Measurements from ENCODE around the gene SPACDR.

Gene SPACDR

DNA sequence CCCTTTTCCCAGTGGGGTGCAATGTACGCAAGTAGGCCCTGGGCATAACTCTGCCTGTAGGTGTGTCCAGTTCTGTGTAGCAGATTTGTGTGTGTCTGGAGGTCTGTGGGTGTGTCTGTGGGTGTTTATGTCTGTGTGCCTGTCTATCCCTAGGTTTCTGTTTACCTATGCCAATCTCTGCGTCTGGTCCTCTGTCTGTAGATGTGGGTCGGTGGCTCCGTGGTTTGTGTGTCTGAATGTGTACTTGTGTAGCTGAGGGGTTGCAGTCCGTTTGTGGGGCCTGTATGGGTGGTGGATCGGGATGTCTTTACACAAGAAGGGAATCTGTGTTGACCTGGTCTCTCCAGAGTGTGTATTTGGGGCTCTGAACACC, 20.6 kb upstream of the SPACDR start:
- no peak for DNase-seq

DNA sequence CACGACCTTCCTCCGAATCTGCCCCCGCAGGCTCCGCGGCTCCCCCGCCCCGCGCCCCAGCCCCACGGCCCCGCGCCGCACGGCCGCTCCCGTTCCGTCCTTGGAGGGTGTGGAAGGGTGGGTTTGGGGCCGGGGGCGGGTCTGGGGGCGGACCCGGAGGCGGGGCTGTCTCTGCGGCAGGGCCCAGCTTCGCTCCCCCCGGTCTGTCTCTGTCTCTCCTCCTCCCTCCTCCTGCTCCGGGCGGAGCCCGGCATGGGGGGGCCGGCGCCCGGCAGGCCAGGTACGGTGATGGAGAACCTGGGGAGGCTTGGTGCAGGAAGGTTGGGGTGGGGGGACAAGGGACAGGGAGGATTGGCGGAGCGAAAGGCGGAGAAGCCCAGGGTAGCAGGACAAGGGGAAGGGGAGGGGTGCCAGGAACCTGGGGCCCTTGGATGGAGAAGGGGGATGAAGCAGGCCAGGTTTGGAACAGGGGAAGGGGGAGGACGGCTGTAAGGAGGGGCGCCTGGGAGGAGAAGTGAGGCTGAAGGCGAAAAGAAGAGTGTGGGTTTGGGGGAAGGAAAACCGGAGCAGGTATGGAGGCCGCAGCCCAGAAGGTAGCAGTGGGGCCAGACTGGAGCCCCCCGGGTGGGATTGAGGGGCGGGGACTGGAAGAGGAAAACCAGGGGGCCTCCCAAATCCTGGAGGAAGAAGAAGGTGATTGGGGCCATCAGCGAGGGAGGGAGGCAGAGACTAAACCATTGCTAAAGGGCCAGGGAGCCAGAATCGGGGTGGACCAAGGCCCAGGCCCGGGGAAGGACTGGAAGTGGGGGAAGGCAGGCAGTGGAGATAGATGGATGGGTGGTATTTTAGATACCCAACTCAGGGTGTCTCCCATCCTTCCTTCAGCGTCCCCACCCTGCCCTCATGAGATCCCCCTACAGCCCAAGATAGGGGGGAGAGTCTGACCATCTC, 19.9 kb upstream of the SPACDR start, which contains the start of gene NYAP1:
Gene NYAP1, plus strand, starts transcription at position 206 of the 951 bp plus-strand sequence. CDS start 1,385 bp downstream, outside the sequence.
- DNase-seq, result no peak

DNA sequence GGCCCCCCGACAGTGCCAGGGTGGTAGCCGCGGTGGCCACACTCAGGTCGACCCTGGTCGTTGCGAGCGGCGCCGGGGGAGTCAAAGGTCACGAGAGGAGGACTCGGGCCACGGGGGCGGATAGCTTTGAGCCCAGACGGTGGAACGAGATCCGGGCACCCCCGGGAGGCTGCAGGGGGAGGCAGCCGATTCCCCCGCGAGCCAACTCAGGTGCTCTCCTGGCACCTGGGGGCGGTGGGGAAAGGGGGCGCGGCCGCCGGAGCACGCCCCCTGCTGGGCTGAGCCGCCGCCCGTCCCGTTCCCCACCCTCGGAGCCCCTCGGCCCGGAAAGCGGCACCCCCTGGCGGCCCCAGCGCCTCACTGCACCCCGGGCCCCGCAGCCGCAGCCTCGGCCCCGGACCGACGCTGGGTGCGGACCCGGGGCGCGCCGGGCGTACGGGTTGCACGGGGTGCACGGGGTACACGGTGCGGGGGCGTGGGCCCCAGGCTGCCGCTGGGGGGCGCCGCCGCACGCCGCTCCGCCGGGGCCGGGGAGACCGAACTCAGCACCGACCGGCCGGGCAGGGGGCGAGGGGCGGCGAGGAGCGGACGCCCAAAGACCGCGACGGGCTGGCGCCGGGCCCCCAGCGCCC, 19.1 kb upstream of the SPACDR start:
- DNase-seq, result peak; percentile 82

DNA sequence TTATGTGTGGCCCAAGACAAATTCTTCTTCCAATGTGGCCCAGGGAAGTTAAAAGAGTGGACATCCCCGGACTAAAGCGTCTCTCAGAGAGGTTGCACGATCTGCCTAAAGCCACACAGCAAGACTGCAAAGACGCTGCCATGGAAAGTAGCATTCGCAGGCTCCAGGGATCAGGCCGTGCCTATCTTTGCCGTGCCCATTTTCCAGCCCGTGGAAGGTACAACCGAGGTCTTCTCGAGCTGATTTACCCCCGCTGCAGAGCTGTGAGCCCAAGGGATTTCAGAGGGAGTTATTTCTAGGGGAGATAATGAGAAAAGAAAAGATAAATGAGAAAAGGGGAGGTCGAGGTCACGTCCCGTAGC, 18.6 kb upstream of the SPACDR start:
- DNase-seq, result no peak

DNA sequence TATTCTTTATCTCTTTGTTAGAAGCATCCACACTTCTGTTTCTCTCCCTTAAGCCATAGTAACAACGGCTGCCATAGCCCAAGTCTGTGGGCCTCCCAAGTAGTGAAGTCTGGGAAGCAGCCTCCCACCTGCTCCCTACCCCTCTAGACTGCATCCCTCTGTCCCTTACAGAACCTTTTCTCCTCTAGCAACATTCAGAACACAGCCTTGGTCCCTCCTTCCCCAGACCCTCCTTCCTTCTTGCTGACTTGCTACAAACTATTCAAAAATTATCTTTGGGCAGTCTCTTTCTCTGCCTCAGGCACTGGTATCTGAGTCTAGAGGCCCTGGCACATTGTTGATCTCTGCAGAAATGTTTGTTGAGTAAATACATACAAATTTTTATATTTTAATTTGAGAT, 17.4 kb upstream of the SPACDR start:
- DNase-seq, result no peak

DNA sequence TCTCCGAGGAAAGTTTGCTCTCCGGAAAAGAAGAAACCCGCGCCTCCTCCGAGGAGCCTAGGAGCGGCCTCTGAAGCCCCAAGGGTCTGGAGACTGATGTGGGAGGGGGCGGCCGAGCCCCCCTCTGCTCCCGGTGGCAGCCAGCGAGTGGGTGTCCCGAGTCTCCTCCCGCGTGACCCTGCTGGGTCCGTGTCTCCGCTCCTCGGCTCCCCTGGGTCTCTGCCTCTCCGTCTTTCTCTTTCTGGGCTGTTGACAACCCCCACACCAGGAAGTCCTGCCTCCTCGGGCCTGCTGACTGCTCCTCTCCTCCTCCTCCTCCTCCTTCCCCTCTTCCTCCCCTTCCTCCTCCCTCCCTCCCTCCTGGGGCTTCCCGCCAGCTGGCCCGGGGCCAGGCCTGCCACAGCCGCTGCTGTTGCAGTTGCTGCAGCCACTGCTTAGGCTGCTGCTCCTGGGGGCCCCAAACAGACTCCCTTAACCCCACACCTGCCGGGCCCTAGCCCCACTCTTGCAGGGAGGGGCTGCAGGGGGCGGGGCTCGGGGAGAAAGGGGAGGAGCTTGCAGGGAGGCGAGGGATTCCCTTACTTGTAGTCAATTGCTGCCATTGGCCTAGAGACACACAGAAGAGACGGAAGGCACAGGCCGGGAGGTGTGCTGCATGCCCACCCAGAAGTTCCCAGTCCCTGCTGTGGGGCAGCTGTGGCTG, 15.0 kb upstream of the SPACDR start, which contains the start of gene TSC22D4:
Gene TSC22D4, minus strand, starts transcription at position 257 of the 703 bp plus-strand sequence. CDS start 1,176 bp downstream, outside the sequence.
- DNase-seq, result peak; percentile 99

DNA sequence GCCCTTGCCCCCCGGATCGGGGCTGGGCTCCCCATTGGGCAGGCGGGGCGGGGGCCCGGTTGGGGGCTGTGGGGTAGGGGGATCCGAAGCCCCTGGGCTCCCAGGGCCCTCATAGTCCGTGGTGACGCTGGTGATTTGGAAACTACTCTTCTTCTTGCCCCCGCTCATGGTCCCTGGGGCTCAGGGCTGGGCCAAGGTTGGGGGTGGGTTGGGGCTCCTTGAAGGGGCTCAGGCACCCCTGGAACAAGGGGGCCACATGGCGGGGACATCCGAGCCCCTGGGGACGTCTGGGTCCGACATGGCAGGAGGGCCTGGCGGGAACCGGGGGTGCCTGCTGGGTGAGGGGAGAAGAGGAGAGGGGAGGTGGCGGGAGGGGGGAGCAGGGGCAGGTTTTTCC, 13.8 kb upstream of the SPACDR start:
- no peak for DNase-seq

DNA sequence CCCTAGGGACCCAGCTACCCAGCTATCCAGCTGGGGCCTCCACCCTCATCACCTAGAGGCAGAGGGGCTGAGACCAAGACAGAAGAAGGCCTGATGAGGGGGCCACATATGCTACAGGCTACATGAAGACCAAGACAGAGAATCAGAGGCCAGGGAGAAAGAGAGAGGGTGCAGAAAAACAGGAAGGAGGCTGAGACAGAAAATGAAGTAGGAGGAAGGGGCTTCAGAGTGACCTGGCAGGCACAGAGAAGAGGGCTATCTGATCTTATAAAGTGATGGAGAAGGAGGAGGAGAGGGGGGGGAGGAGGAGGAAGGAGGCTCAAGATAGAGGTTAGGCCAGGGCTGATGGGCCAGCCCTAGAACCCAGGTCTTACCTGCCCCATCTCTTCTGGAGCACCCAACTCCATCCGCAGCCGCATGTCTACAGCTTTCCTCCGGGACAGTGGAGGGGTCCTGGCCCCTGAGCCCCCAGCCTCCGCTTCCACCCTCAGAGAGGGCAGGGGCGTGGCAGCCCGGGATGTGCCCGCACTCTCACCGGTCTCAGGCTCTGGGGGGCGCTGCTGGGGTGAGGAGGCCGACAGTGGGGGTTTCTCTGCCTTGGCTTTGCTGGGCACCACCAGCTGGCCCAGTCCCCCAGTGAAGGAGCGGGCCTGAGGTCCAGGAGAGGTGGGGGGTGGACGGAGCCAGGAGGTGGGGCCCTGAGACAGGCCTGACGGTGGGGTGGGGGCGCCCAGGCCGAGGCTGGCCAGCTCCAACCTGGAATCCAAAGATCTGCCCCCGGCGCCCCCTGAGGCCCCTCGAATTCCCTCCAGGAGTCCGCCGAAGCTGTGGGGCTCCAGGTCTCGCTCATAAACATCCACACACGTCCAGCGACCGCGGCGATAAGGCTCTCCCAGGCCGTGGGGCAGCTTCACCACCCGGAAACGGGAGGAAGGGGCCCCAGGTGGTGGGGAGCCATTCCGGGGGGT, 13.1 kb upstream of the SPACDR start:
- DNase-seq, result no peak

DNA sequence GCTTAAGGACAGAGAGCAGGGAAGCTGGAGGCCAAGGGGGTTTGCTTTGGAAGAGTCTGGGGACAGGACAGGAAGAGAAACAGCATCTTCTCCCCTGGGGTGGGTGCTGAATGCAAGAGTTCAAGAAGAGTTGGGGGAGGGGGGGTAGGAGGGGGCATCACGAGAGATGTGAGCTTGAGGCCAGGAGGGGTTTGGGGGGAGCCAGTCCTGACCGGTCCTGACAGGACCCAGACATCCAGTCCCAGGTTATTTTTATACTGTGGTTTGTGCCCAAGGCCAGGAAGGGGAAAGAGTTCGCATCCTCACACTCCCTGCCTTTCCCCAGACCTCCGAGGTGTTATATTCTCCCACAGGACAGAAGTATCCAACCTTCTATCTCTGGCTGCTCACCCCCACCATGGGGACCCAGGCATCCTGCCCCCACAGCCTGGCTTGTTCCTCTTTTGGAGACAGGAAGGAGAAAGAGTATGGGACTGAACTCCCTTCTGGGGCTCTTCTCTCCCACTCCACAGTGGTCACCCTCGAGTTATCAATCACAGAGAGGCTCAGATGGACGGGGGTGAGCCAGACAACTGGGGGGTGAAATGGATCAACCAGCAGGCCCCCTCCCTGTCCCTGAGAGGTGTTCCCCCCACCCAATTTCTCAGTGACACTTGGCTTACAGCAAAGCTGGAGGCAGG, 12.2 kb upstream of the SPACDR start:
- no peak for DNase-seq

DNA sequence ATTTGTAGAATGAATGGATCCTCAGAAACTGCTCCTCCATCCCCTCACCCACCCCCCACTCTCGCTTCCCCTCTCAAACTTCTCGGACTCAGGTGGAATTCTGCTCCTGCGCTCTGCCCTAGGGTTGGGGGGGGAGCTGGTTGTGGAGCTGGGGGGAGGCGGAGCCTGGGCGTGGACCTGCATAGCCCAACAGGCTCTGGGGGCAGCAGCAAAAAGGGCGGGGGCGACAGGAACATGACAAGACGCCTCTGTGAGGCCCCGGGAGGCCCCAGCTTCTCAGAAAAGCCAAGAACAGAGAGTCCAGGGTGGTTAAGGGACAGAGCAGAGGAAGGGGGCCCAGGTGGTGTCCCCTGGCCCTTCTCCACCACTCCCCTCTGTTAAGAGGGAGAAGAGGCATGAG, 11.5 kb upstream of the SPACDR start:
- DNase-seq, result no peak

DNA sequence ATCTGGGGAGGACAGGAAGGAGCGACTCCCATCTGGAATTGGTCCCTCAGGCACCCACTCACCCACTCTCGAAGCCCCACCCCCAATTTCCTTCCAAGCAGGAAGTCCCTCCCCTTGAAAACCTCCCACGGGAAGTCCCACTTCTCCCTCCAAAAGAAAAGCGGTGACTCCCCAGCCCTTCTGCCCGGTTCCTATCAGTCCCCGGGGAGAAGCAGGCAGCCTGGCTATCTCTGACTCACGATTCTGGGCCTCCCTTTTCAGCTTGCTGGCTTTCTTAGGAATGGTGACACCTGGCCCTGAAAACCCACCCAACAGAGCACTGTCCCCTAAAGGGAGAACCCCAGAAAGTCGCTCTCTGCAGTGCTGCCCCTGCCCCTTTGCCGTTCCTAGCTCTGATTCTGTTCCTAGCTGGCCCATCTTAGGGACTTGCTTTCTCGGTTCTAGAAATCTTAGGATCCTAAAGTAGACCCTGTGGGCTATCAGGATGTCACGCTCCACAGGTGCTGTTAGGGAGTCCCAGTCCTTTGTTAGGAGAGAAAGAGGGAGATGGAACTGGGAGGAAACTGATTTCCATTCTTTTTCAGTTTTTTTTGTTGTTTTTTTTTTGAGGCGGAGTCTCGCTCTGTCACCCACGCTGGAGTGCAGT, 8.9 kb upstream of the SPACDR start:
- no peak for DNase-seq

DNA sequence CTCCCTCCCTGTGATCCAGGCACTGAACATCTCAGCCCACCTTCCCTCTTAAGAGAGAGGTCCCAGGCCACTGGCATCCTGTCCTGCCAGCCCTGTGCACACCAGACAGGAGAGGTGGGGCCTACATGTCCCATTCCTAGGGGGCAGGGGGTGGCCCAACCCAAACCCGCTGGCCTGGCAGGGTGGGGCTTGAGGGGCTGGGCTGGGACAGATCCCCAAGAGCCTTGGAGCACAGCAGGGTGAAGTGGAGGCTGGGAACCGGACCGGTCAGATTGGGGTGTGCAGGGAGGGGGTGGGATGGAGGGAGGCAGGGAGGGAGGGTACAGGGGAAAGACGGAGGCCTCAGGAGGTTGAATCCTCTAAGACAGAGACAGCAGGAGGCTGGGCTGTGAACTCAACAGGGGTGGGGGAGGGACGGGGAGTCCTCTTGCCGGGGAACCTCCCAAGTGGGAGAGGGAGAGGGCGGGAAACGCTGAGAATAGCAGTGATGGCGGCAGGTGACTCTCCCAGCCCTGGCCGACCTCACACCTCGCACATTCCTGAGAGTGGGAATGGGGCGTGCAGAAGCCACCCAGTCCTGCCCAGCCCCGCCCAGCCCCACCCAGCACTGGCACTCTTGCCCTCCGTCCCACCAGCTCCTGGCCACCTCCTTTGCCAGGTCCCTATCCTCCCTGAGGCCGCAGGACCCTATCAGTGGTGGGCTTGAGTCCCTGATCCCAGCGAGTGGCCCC, 8.2 kb upstream of the SPACDR start:
- DNase-seq, result no peak

DNA sequence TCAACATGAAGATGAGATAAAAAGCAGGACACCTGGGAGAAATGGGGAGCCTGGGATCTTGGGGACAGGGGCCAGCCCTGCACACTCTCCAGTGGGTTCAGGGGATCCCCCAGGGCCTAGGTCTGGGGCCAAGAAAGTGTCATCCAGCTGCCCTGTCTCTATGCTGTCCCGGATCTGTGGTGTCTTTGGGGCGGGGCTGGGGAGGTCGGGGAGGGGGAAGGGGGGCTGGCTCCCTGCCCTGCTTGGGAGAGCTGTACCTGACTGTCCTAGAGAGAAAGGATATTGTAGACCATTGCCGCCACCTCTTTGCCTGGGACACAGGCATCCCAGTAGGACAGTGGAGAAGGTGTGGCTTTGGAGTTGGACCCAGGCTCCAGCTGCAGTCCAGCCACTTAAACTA, 7.0 kb upstream of the SPACDR start:
- DNase-seq, result no peak

DNA sequence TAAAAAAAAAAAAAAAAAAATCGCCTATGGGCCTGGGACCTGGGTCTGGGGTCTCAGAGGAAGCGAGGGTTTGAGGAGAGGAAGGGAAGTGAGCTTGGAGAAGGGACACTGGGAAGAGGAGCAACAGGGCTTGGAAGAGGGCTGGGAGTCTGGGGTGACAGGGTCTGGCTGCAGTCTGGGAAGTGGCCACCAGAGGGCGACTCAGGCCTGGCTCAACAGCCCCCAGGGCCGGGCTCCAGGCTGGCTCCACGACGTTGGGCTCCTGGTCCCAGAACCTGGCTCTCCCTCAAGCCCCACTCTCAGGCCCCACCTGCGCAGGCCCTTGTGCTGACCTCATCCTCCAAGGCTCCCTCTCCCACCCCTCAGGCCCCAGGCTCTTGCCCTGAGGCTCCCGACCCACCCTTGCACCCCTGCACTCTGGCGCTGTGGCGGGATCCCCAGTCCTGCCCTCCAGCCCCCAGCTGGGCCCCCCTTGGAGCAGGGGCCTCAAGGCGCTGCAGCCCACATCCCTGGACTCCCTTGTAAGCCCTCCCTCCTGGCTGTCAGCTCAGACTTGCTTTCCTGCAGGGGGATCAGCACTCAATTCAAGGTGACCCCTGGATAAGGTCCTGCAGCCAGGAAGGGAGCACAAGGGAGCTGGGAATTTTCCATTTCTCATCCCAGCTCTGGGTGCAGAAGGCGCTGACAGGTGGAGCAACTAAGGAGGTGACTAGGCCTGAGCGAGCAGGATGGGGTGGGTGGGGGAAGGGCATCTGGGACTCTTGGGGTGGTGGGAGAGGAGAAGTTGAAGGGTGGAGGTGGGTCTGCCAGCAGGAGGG, 5.4 kb upstream of the SPACDR start:
- DNase-seq, result peak; percentile 80

DNA sequence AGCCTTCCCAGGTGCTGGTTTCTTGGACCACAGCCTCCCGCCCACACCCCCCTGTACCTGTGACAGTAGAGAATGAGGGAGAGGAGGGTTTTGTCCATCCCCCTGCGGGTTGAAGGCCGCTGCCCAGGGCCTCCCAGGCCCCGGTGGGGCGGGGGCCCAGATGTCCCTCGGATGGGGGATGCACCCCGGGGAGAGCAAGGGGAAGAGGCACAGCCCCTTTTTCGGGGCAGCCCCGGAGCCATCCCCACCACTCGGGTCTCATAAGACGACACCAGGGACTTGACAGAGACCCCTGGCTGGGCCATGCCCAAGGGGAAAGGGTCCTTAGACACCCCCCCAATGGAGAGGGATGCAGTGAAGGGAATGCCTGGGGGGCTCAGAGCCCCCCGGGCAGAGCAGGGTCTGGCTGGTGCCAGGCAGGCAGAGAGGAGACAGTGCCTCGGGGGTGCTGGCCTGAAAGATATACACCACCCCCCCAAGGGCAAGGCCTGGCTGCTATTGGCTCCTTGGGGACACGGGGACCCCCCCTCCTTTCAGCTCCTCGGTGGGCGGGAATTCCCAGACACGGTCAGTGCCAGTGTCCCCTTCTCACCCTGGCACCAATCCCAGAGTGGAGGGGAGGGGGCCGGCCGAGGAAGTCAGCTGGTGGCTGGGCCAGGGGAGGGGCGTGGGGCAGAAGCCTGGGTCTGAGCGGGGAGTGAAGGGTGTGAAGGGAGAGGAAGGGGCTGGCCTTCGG, 3.7 kb upstream of the SPACDR start:
- DNase-seq, result no peak

DNA sequence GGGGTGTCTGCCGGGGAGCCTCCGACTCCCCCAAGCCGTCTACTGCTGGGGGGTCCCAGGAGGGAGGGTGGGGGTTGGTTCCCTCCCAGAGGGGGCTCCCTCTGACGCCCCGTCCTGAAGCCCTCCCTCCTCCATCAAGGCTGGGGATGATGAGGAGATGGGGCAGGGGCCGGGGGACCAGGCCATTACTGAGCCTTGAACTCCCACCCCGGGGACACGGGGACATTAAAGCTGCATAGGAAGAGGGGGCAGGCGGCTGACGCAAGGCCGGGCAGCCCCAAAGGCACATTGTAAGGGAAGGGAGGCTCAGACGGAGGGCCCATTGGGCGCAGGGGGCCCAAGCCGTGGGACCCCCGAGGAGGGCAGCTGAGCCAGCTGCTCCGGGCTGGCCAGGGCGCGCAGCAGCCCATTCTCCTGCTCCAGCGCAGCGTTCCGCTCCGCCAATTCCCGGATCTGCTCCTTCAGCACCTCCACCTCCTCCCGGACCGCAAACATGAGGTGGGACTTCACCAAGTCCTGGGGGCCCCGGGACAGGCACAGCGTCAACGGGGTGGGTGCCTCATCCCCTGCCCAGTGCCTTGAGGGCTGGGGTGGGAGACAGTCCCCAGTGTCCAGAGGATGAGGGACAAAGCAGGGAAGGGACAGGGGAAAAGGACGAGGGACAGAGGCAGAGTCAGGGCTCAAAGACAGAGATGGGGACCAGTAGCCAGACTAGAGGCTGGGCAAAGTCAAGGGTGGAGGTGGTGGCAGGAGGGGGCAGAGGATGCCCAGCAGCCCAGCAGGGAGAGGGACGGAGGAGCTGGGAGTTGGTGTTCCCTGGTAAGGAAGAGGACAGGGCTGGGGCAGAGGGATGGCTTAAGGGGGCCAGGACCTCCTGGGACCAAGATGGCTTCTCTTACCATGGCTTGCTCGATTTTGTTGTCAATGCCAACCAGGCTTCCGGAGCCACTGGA, 2.9 kb upstream of the SPACDR start:
- DNase-seq, result no peak

DNA sequence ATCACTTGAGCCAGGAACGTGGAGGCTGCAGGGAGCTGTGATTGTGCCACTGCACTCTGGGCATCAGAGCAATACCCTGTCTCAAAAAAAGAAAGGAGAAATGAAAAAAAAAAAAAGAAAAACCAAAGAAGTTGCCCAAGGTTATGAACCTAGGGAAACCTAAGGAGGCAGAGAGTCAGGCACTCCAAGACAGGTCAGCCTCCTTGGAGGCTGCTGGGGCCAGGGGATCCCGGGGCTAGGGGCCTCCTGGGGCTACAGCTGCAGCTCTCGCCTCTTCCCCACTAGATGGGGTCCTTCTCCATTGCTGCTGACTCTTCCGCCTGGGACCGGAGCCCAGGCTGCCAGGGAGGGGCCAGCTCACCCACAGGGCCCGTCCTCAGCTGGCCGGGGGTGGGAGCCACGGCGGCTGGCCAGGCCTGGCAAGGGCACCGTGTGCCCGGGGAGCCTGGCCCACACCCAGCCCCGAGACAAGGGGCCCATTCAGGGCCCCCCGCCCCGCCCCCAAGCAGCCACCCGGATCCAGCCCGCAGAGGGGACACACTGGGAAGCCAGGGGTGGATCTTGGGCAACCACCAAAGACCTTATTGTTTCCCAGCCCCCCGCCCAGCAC, 1.7 kb upstream of the SPACDR start:
- DNase-seq, result no peak
